Glomerular visceral epithelial cell (primary cell): ENCODE results near the gene TPPP3.
"Not testable (repeated sequence)": the region's sequence is repeated elsewhere in the genome, so short reads cannot be mapped to it uniquely, and the experiment has no call there.

ENCODE experiments used
- DNase-seq: peaks from one replicate; pipeline ENCODE4 v3.0.0-alpha.2; 2016; ENCODE audit errors: extremely low spot score

Gene TPPP3

DNA sequence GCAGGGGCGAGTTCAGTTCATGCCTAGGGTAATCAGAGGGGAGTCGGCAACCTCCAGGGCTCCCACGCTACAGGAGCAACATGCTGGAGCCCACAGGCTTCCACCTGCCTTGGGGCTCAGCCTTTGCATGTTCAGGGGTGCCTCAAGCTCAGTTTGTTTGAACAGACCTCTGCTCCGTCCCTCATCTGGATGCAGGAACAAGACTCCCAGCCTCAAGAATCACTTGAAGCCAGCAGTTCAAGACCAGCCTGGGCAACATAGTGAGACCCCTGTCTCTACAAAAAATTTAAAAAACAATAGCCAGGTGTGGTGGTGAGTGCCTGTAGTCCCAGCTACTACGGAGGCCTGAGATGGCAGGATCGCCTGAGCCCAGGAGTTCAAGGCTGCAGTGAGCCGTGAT, 32.7 kb upstream of the TPPP3 start:
- DNase-seq, result no peak

DNA sequence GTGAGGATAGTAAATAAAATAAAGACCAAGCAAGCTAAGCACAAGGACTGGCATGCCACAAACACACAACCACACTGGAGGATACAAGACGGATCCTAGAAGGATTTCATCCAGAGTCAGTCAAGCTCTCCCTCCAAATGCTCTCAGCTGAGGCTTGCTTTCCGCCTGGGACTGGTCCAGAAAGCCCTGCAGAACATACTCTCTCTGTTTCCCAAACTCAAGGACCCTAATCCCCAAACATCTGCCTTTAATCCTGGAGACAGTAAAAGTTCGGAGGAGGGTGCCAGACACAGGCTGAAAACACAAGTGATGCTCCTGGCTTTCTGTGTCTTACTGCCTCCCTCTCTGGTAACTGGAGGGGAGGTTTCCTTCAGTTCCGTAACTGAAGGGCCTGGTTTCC, 32.3 kb upstream of the TPPP3 start:
- DNase-seq, result no peak

DNA sequence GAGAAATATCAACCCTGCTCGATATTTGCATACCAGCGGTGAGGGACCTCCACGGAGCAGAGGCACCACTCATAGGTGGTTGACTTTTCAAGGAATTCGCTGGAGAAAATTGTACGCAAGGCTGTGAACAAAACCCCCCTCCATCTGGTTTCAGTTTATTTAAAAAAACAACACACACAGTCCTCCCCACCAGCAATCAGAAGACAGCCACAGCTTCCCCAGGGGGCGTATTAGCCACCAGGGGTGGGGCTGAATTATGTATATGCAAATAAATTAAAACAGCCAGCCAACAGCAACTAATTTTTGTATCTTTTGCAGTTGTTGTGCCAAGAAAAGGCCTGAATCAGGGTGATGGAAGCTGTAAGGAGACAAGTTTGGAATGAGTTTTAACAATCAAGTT, 31.8 kb upstream of the TPPP3 start:
- no peak for DNase-seq

DNA sequence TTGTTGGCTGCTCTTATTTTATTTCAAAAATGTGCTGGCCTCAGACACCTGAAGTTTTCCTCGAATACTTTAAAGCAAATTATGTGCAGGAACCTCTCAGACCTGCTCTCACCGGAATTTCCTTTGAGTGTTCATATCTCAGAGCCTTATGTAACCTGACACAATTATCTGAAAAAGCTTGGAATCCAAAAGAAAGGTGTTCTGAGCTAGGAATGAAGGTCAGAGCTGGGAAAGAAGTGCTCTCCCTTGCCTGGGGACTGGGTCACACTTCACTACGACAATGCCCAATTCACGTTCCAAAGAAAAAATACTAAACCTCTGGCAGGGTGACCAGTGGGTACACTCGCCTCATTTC, 30.9 kb upstream of the TPPP3 start:
- DNase-seq, result no peak

- DNase-seq, result no peak
These were observed 30.4 kb upstream of the TPPP3 start for GRCh38 chr16:67423611-67424260.

DNA sequence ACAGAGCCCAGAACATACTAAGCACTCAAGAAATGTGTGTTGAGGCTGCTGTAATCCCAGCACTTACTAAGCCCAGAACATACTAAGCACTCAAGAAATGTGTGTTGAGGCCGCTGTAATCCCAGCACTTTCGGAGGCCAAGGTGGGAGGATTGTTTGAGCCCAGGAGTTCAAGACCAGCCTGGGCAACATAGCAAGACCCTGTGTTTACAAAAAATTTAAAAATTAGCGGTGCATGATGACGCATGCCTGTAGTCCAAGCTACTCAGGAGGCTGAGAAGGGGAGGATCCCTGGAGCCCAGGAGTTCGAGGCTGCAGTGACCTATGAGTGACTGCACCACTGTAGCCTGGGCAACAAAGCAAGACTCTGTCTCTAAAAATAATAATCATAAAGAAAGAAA, 29.7 kb upstream of the TPPP3 start:
- DNase-seq, result no peak

DNA sequence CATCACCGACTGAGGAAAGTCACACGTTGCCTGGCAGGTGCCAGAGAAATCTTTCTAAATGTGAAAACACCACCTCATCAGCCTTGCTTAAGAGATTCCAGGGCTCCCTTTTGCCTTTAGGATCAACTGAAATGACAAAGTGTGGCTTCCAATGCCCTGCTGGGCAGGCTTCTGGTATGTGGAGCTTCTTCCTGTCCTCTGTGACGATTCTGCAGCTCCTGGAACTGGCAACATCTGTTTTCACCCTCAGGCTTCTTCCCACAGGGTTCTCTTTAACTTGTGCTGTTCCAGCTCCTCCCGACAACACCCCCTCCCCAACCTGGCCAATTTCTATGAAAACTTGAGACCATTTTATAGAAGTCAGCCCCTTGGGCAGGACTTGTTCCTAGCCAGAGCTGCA, 27.7 kb upstream of the TPPP3 start:
- DNase-seq, result no peak

GRCh38 chr16:67419931-67420330, 26.6 kb upstream of the TPPP3 start:
- no peak for DNase-seq

- no peak for DNase-seq
These were observed 26.2 kb upstream of the TPPP3 start for GRCh38 chr16:67419502-67419901.

DNA sequence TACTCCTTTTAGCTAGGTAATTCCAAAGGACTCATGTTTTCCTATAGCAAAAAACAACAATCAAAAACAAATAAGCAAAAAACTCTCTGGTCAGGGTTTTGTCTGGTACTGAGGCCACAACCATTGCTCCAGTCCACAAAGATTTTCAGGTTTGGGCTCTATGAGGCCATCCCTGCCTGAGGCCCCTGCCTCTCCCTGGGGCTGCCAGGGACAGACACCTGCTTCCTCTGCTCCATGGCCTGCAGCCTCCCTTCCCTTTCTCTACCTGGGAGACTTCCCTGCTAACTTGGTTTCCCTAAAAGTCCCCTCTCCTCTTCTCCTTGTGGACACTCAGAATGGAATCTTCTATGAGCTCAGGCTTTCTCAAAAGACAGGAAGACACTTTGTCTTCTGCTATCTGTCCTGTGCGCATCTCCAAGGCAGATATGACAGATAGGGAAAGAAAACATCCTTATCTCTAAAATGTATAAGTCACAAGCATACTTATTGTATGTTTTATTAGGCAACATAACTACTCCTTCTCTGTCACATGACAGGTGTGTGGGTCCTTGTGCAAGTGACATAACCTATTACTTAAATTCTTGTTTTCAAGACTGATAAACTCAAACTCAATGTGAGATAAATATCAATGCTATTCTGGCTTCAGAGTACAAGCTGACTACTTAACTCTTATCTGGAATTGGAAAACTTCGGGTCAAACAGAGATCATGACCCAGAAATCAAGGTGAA, 24.2 kb upstream of the TPPP3 start:
- no peak for DNase-seq

GRCh38 chr16:67415872-67416793, 22.8 kb upstream of the TPPP3 start, which contains the start of gene ZDHHC1:
Gene ZDHHC1 (minus strand): TSS chr16:67416477. CDS start chr16:67407775, 8,702 bp downstream.
- DNase-seq, result peak; percentile 59

DNA sequence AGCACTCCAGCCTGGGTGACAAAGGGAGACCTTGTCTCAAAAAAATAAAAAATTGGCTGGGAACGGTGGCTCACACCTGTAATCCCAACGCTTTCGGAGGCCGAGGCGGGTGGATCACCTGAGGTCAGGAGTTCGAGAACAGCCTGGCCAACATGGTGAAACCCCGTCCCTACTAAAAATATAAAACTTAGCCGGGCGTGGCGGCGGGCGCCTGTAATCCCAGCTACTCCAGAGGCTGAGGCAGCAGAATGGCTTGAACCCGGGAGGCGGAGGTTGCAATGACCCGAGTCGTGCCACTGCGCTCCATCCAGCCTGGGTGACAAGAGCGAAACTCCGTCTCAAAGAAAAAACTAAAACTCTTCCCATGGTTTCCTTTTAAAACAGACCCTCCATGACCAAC, 22.1 kb upstream of the TPPP3 start:
- not testable (repeated sequence) for DNase-seq

DNA sequence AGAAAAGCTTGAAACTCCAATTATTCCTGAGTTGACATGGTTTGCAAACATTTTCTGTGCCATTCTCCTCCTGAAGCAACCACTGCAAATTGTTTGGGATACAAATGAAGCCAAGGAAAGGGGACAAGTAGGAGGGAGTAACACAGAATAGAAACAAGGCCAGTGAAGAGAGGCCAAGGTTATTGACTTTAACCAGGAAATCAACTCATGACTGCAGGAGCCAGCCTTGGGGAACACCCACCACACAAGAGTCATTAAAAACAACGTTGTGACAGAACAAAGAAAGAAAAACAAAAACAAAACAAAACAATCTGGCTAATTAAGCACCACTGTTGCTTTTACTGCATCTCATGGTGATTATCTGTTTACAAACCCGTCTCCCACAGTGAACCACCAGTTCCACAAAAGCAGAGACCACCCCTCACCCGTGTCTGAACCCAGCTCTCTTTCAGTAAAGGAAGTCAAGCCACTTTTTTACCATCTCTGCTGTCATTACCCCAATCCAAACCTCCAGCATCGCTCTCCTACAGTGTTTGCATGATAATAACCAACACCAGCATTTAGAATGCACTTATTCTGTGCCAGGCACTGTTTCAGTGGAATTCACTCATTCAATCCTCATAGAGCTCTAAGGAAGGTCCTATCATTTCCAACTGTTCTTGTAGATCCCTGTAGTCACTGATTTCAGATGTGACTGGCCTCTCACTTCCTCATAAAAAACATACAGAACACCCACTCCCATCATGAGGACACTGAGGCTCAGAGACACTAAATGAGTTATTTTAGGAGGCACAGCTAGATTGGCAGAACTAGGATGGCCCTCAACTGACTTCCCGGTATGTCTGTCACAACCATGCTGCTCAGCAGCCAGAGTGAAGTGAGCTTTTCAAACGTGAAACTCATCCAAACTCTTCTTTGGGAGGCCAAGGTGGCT, 20.9 kb upstream of the TPPP3 start:
- no peak for DNase-seq

- no peak for DNase-seq
These were observed 19.0 kb upstream of the TPPP3 start for GRCh38 chr16:67412294-67412693.

DNA sequence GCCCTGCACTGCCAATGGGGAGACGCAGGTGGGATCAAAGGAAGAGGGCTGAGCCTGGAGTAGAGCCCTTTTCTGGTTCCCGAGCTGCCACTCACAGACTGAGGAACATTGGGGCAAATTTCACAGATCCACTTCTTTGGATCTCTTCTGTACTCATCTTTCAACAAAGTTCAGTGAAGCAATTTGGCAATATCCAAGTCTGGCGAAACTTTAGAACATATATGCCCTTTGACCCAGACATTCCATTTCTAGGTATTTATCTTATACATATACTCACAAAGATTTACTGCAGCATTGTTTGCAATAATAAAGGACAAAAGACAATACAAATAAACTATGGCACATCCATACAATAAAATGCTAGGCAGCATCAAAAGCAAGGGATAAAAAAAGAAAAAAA, 18.0 kb upstream of the TPPP3 start:
- no peak for DNase-seq

DNA sequence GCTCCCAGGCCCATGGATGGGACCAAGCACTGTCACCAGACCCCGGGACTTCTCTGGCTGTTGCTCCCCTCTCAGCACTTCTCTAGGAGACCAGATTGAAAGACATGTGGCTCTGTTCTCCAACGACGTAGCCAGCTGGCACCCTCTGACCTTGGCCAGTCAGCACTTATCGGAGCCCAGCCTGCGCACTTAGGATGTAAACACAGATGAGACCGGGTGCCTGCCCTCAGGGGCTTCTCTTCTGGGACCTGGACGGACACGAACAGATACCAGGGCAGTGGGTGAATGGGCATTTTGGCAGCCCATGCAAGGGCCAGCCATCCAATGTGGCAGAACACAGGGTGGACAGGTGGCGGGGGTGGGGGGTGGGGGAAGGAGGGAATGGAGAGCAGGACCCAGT, 16.3 kb upstream of the TPPP3 start:
- no peak for DNase-seq

GRCh38 chr16:67407788-67408452, 14.6 kb upstream of the TPPP3 start:
- DNase-seq, result no peak

DNA sequence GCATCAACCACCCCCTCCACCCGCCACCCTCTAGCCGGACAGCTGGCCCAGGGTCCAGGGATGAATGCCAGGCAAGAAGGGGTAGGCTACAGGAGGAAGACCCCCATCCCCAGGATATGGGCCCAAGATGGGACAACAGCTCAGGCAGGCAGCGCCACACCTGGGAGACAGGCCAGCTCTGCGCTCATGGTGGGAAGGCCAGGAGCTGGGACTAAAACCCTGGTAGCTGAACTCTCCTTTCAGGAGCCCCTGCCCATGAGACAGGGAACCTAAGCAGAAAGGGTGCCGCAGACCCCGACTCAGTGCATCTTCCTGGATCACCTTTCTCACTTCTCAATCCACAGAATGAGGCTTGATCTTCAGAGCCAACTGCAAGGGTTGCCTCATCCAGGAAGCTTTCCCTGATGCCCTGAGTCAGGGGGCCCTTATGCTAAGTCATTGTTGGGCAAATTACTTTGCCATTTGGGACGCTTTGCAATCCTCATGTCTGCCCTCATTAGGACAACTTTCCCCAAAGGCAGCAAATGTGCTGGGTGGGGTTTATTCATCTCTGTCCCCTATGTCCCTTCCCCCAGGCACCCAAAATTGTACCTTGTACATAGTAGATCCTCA, 14.0 kb upstream of the TPPP3 start:
- no peak for DNase-seq

DNA sequence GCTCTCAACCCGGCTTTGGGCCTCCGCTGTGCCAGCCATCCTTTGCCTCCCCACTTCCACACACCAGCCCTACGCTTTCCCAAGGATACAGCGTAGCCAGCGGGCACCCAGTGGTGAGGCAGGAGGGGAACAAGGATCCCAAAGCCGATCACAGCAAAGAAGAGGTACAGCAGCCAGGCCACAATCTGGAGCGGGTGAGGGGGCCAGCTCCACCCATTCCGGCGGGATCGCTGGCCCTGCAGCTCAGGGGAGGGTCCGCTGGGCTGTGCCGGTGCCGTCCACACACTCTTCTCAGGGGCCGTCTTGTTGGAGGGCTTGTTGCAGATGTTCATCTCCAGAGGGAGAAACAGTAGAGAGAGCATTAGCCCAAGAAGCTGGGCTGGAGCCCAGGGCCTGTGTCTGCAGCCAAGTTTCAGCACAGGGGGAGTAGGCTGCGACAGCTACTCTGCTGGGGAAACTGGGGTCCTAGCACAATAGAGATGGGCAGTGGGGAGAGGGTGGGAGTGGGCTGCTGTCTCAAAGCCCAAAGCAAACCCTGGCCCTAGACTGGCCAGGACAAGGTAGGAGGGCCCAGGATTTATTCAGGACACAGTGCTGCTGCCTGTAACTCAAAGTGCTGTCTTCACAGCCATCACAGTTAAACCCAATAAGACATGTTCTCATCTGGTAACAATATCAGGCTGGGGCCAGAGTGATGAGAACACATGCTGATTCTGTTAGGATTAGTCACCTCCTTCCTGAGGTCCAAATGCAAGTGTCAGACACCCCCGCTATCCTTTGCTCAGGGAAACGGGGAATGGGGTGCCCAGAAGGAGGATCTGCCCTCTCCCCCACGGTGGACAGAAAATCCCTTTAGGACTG, 13.0 kb upstream of the TPPP3 start:
- DNase-seq, result peak; percentile 21

GRCh38 chr16:67405336-67405735, 12.0 kb upstream of the TPPP3 start:
- no peak for DNase-seq
